Stomach (tissue), 9 donors: ENCODE results near the gene NPIPA3. TPM values are rescaled to one million over a fixed set of nuclear protein-coding genes. Genes with fewer than 3 reads are reported as not detected.
"Not testable (repeated sequence)": the region's sequence is repeated elsewhere in the genome, so short reads cannot be mapped to it uniquely, and the experiment has no call there.

Source experiments
- DNase-seq, 2 donors: peaks; one replicate each; pipeline versions ENCODE4 v3.0.0 to v3.0.0-alpha.2; 2013 to 2019
- H3K27ac ChIP-seq, 5 donors: fragments of 200-600 bp in 4 of 5; sonication (generic) in 4 of 5; one replicate each; pipeline ENCODE4 v1.5.1; 2013 to 2019; ENCODE audit warnings: mild to moderate bottlenecking in 1 of 5, moderate library complexity in 1 of 5
- H3K27me3 ChIP-seq, 3 donors: fragments of 200-600 bp; sonication (generic); one replicate each; pipeline ENCODE4 v1.5.1; 2017 to 2019; ENCODE audit warnings: mixed run types in 1 of 3
- H3K36me3 ChIP-seq, 4 donors: fragments of 200-600 bp; sonication (generic); 1 replicate in 3 of 4; 2 replicates in 1 of 4; pipeline ENCODE4 v1.5.1; 2016 to 2019
- H3K4me1 ChIP-seq, 4 donors: fragments of 200-600 bp; sonication (generic); one replicate each; pipeline ENCODE4 v1.5.1; 2016 to 2019
- H3K4me3 ChIP-seq, 4 donors: fragments of 200-600 bp; sonication (generic) in 3 of 4; one replicate each; pipeline ENCODE4 v1.5.1; 2016 to 2019; ENCODE audit warnings: mild to moderate bottlenecking in 1 of 4
- H3K9me3 ChIP-seq, 4 donors: fragments of 200-600 bp; sonication (generic); one replicate each; pipeline ENCODE4 v1.5.1; 2016 to 2019
- WGBS, 5 donors: extraction: QIAGEN DNeasy Blood & Tissue Kit in 3 of 5; methylation state at CpG; one replicate each; pipeline versions ENCODE4 v1.1.5 to v1.1.7; 2013 to 2018; 5-methylcytosine and 5-hydroxymethylcytosine counted together
- intact Hi-C: fragments of 100-400 bp; cut with DNase I; formaldehyde crosslinking; loops from one replicate; pipeline ENCODE4 v1.15.1; 2023; ENCODE audit warnings: low total_unique reads
- polyA plus RNA-seq, 3 donors: library from polyadenylated mRNA; stranded (reverse); fragments of 200-250 nt; gene quantifications; one replicate each; pipeline ENCODE4 v1.2.3, GENCODE V29; 2013
- total RNA-seq, 5 donors: library from RNA; depleted of rRNA; stranded (reverse); fragments of >200 nt; gene quantifications; one replicate each; pipeline versions ENCODE4 v1.1.0 to v1.2.3, GENCODE V29; 2014 to 2016
- donor health status: healthy with polysubstance abuse.
- donor health status: Bipolar disorder and iron deficiency.
- donor health status: healthy.

Gene NPIPA3
- total and polyA plus RNA-seq, 8 donors, result 0.90 to 1.7 TPM; not detected in 6

- DNase-seq, H3K4me3 ChIP-seq, intact Hi-C loops, H3K27ac ChIP-seq, H3K4me1 ChIP-seq, H3K27me3 ChIP-seq, H3K36me3 ChIP-seq, H3K9me3 ChIP-seq: not testable (repeated sequence)
- 20 to 42% (median 40%) methylated on average over 1 to 3 of the region's 10 CpGs; no CpG with 5 or more reads in 2 of the 5 donors for WGBS, 5 donors
Observed at GRCh38 chr16:14740832-14741385, 37.7 kb downstream of the NPIPA3 start.

- H3K4me1 ChIP-seq, H3K27me3 ChIP-seq, H3K9me3 ChIP-seq, H3K27ac ChIP-seq, DNase-seq, intact Hi-C loops, H3K36me3 ChIP-seq, H3K4me3 ChIP-seq: not testable (repeated sequence)
- WGBS, 5 donors, result no CpG with 5 or more reads among the region's 11 CpGs
Observed at GRCh38 chr16:14741794-14742193, 38.6 kb downstream of the NPIPA3 start.

- H3K9me3 ChIP-seq, intact Hi-C loops, H3K4me1 ChIP-seq, DNase-seq, H3K27me3 ChIP-seq, H3K27ac ChIP-seq, H3K36me3 ChIP-seq, H3K4me3 ChIP-seq: not testable (repeated sequence)
- no CpG with 5 or more reads among the region's 73 CpGs for WGBS, 5 donors
Observed at GRCh38 chr16:14742273-14743128, 39.3 kb downstream of the NPIPA3 start, which contains the start of gene NPIPA2. Gene NPIPA2, plus strand, starts transcription at chr16:14742533. Its CDS starts 5,533 bp downstream, at chr16:14748066.

GRCh38 chr16:14773654-14774053, 70.4 kb downstream of the NPIPA3 start:
- H3K9me3 ChIP-seq, H3K4me1 ChIP-seq, H3K27ac ChIP-seq, intact Hi-C loops, H3K4me3 ChIP-seq, H3K27me3 ChIP-seq, DNase-seq, H3K36me3 ChIP-seq: not testable (repeated sequence)
- WGBS, 5 donors, result no CpG with 5 or more reads among the region's 2 CpGs

- H3K4me1 ChIP-seq, H3K36me3 ChIP-seq, H3K4me3 ChIP-seq, intact Hi-C loops, DNase-seq, H3K27ac ChIP-seq, H3K27me3 ChIP-seq, H3K9me3 ChIP-seq: not testable (repeated sequence)
- 67 to 100% (median 100%) methylated on average over 1 of the region's 2 CpGs; no CpG with 5 or more reads in 2 of the 5 donors for WGBS, 5 donors
Observed at GRCh38 chr16:14775624-14776023, 72.4 kb downstream of the NPIPA3 start.

Other genes with a start within 250 kb of the NPIPA3 start
- 10 to 100 TPM; 11.3 to 75.3 (median 39.5) TPM for gene PARN, start 73.2 kb upstream of the NPIPA3 start, total RNA-seq
- gene PARN, start 73.2 kb upstream of the NPIPA3 start, polyA plus RNA-seq, result 10 to 100 TPM in 2 of 3 donors, 1 to 10 TPM in 1; 9.9 to 16.0 (median 10.7) TPM
- 100 to 1,000 TPM in 1 of 5 donors, 10 to 100 TPM in 4; 18.2 to 113 (median 93.8) TPM for gene BFAR, start 70.5 kb upstream of the NPIPA3 start, total RNA-seq
- 10 to 100 TPM; 27.8 to 46.6 (median 31.5) TPM for gene BFAR, start 70.5 kb upstream of the NPIPA3 start, polyA plus RNA-seq
- 10 to 100 TPM in 1 of 5 donors, 1 to 10 TPM in 2, not detected in 2; 1.6 to 14.2 (median 4.6) TPM for gene PLA2G10, start 9.1 kb upstream of the NPIPA3 start, total RNA-seq
- gene PLA2G10, start 9.1 kb upstream of the NPIPA3 start, polyA plus RNA-seq, result 1 to 10 TPM; 1.4 to 5.7 (median 2.6) TPM
- 1 to 10 TPM in 1 of 5 donors, not detected in 4; 1.7 TPM for gene NPIPA2, start 39.1 kb downstream of the NPIPA3 start, total RNA-seq
- 1 to 10 TPM; 1.8 to 2.5 (median 2.1) TPM for gene NPIPA2, start 39.1 kb downstream of the NPIPA3 start, polyA plus RNA-seq
- 100 to 1,000 TPM in 1 of 5 donors, 10 to 100 TPM in 4; 18.5 to 153 (median 28.6) TPM for gene NOMO1, start 130.3 kb downstream of the NPIPA3 start, total RNA-seq
- 10 to 100 TPM; 15.6 to 21.9 (median 19.5) TPM for gene NOMO1, start 130.3 kb downstream of the NPIPA3 start, polyA plus RNA-seq
- 100 to 1,000 TPM in 2 of 5 donors, 10 to 100 TPM in 3; 64.5 to 182 (median 78.8) TPM for gene NPIPA1, start 234.0 kb downstream of the NPIPA3 start, total RNA-seq
- 100 to 1,000 TPM in 1 of 3 donors, 10 to 100 TPM in 2; 33.9 to 114 (median 43.1) TPM for gene NPIPA1, start 234.0 kb downstream of the NPIPA3 start, polyA plus RNA-seq